Activated T-helper 9 cell treated with anti-CD3 and anti-CD28 coated beads, Interleukin-2, amount 50 U/mL, for 16 hours (primary cell): Measurements from ENCODE around the gene GPR153.
A peak's percentile ranks its signal among the peaks of the same experiment; 100 is the strongest.

ENCODE experiments used
- DNase-seq: peaks from one replicate; pipeline ENCODE4 v3.0.0-alpha.2; 2020; ENCODE audit warnings: low read depth

Gene GPR153

GRCh38 chr1:6248161-6248776 is 12.6 kb downstream of the GPR153 start:
- no peak for DNase-seq

- DNase-seq = no peak
Observed at GRCh38 chr1:6247651-6248050, 13.2 kb downstream of the GPR153 start.

DNA sequence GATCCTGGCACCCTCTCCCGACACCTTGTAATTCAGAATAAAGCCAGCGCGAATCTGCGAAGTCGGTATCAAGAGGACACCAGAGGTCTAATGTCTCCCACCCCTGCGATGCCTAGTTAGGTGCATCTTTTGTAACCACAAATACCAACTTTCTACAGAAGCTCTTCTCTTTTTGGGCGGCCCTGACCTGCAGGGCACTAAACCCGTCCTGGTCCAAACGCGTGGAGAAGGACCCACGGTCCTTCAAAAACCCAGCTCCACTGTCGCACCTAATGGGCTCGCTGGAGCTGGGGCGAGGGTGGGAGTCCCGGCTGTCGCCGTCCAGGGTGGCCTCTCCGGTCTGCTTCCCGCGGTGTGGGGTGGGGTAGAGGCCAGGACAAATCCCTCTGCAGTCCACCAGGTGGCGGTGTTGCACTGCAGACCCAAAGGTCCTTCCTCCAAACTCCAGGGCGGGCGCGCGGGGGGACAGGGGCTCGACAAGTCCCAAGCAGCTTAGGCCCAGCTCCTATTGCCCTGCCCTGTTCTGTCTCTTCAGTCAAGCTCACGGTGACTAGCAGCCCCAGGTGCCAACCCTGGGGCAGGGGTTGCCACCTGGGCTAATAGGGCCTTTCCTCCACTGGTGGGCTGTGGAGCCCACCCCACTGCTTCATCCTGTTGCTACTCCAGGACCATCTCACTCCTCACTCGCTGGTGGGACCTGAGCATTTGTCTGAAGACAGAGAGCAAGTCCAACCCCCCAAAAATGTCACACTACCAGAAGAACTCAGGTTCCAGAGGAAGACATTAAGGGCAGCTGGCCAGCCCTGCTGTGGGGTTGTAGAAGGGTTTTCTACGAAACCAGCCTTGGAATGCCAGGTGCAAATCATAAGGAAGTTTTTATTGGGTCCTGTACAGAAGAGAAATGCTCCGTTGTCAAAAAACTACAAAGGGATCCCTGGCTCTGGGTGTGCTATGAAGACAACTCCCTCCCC is 14.1 kb downstream of the GPR153 start:
- peak; percentile 71 for DNase-seq

- no peak for DNase-seq
Observed at GRCh38 chr1:6245869-6246496, 14.9 kb downstream of the GPR153 start.

- peak; percentile 64 for DNase-seq
Observed at GRCh38 chr1:6245086-6245868, 15.6 kb downstream of the GPR153 start.

DNA sequence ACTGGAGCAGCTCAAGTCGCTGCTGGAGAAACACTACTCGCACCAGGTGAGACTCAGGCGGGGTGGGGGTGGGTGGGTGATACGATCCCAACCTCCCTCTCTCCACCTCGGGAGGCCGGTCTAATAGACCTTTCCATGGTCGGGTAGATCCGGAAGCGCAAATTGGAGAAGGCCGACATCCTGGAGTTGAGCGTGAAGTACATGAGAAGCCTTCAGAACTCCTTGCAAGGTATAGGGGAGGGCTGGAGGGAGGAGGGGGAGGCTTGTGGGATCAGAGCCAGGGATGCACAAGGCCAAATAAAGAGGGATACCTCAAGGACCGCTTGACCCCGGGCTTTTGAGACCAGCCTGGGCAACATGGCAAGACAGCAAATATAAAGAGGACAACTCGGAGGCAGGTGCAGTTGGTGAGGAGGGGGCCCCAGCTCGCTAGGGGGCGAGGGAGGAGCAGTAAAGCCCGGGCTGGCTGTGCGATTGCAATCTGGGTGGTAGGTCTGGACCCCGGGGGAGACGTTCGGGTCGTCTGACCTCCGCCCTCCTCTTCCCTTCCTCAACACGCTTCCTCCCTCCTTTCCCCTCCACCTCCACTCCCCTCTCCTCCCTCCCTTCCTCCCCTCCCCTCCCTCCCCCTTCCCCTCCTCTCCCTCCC is 16.4 kb downstream of the GPR153 start:
- DNase-seq = no peak

DNA sequence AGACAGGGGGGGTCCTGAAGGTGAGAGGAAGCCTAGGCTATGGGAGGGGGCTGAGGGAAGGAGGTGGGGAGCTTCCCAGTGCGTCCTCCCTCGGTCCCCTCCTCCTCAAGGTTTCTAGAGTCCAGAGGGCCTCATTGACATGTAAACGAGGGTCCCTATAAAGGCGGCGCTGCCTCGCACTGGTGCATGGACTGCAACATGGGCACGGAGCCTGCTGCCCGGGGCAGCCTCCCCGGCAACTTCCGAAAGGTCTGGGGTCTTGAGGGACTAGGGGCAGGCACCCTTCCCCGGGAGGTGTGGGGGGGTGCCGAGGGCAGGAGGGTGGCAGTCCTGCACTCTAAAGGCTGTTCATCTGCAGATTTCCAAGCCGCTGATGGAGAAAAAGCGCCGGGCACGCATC is 16.9 kb downstream of the GPR153 start, which contains the start of gene HES3:
Gene HES3 (plus strand): TSS at position 187 of the 400 bp plus-strand sequence. CDS start 187 bp downstream, at position 374.
- DNase-seq = no peak

DNA sequence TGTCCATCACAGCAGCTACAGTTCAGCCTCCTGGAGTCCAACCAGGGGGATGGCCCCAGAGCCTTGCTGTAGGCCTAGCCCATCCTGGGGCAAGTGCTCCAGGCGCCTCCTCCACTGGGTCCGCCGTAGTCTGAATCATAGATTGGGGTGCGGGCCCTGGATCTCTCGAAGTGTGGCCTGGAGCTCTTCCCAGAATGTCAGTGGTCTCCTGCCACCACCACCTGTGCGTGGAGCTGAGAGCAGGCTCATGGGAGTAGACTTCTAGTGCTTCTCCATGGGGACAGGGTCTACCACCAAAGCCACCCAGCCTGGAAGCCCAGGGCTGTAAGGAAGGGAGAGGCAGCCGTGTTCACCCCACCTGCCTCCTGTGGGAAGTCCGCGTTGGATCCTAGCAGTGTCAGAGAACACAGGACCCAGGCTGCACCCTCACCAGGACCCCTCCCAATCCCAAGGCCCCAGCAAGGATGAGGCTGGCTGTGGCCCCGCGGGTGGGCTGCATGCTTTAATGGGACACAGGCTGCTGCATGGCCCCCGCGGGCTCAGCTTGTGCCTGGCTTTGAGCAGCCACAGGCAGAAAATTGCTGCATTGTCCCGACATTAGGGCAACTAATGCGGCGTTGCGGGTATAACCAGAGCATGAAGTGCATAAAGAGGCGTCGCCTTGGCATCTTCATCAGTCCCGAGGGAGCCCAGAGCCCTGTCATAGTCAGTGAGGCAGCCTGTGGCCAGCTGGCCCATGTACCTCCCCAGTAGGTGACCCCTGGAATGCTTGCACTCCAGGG is 17.7 kb downstream of the GPR153 start:
- no peak for DNase-seq

- no peak for DNase-seq
Observed at GRCh38 chr1:6241887-6242740, 18.8 kb downstream of the GPR153 start.

- DNase-seq = no peak
Observed at GRCh38 chr1:6241107-6241886, 19.6 kb downstream of the GPR153 start.

DNA sequence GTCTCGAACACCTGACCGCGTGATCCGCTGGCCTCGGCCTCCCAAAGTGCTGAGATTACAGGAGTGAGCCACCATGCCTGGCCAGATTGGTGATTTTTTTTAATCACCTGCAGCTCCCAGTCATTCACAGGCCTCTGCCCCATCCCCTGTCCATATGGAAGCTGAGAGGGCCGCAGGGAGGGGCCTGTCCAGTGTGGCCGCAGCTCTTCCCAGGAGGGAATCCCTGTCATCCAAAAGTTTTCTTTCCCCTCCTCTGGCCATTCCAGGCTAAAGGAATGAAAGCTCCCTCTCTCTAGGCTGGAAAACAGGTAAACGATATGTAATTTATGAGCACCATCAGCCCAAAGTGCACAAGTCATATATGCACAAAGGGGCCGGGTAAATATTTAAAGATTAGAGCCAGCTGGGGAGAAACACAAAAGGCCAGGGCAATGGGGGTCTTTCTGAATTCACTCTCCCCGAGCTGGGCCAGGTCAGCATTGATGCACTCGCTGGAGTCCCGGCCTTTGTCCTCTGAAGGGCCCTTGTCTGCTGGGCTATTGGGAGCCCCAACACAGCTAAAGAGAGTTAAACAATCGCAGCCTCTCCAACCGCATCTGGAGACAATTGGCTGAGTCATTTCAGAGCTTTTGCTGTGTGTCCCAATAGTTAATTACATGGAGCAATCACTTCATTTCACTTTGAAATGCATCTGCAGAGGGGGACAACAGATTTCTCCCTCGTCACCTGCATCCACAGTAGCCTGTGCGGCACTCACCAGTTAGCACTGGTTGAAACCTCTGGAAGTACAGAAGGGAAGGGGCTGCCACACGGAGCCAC is 20.7 kb downstream of the GPR153 start:
- no peak for DNase-seq

DNA sequence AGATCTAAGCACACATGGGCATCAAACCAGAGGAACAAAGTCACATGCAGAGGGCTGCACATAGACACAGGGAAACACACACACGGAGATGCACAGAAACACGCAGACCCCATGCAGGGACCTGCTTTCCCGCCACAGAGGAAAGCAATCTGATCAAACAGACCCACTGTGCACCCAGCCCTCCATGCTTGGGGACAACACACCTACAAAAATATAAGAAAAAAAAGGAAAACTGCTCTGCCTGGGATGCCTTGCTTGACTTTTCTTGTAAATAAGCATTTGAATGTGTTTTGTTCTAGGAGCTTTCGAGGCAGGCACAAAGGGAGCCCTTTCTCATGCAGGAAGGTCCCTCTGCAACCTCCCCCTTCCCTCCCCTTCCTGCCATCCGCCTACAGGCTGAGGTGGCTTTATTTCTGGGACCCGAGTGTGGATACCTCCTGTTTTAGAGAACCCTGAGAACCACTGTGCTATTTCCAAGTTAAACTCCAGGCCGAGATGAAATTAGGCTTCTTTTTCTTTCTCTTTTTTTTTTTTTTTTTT is 21.6 kb downstream of the GPR153 start:
- no peak for DNase-seq

GRCh38 chr1:6237093-6237492 is 23.8 kb downstream of the GPR153 start:
- DNase-seq = no peak

- DNase-seq = no peak
Observed at GRCh38 chr1:6235296-6235677, 25.6 kb downstream of the GPR153 start.

- DNase-seq = no peak
Observed at GRCh38 chr1:6234502-6235295, 26.2 kb downstream of the GPR153 start.

- no peak for DNase-seq
Observed at GRCh38 chr1:6233376-6233775, 27.5 kb downstream of the GPR153 start.

GRCh38 chr1:6225651-6226050 is 35.2 kb downstream of the GPR153 start:
- DNase-seq = no peak
